Upper lobe of left lung (tissue), 4 donors: ENCODE results near the gene MKI67.
A peak's percentile ranks its signal among the peaks of the same experiment; 100 is the strongest.

ENCODE experiments used
- CTCF ChIP-seq, 6 experiments: fragments of 450-650 bp in 4 of 6; fragments of 200-600 bp in 2 of 6; sonication (generic) in 2 of 6; IDR thresholded peaks; one replicate each; pipeline ENCODE4 v1.5.1; 2016 to 2019; ENCODE audit warnings: antibody characterized with exemption in 6 of 6
- POLR2A ChIP-seq, 4 donors: fragments of 450-650 bp; IDR thresholded peaks; one replicate each; pipeline ENCODE4 v1.5.1; 2016 to 2017; ENCODE audit warnings: antibody characterized with exemption in 4 of 4, mild to moderate bottlenecking in 2 of 4
- POLR2AphosphoS5 ChIP-seq, 2 donors: sonication (generic); formaldehyde crosslinking; IDR thresholded peaks; one replicate each; pipeline ENCODE4 v1.5.1; 2017; ENCODE audit warnings: antibody characterized with exemption in 2 of 2

GRCh38 chr10:128047351-128047750 lies 78.9 kb downstream of the MKI67 start:
- peak; percentile 39 to 95 (median 64) for TF ChIP-seq POLR2A (IDR thresholded peaks at IDR 0.05)
- TF ChIP-seq CTCF (IDR thresholded peaks at IDR 0.05) = peak in 1 of 6 experiments; percentile 15
- peak; percentile 88 to 93 for TF ChIP-seq POLR2AphosphoS5 (IDR thresholded peaks at IDR 0.05)
